Bronchial epithelial cell (primary cell): ENCODE measurements around the gene PANK3. TPM values are rescaled to one million over a fixed set of nuclear protein-coding genes. Genes with fewer than 3 reads are reported as not detected.

ENCODE experiments used
- DNase-seq: peaks from one replicate; pipeline ENCODE4 v3.0.0-alpha.2; 2010; ENCODE audit warnings: low read depth
- FAIRE-seq: peaks from 2 replicates; lab custom pipeline; 2011; peaks lifted over from hg19 to GRCh38; lab: Jason Lieb, UNC
- H3K27me3 ChIP-seq: 2 replicates; pipeline ENCODE4 v1.5.1; 2011; ENCODE audit warnings: low read length; ENCODE audit not compliant: control insufficient read depth, insufficient read depth
- H3K36me3 ChIP-seq: 2 replicates; pipeline ENCODE4 v1.5.1; 2011; ENCODE audit warnings: low read length; ENCODE audit not compliant: control insufficient read depth, insufficient read depth
- H3K4me3 ChIP-seq: 2 replicates; pipeline ENCODE4 v1.5.1; 2011; ENCODE audit warnings: mild to moderate bottlenecking, low read depth, low read length, control low read depth
- CTCF ChIP-seq: IDR thresholded peaks from 2 replicates; pipeline ENCODE4 v1.5.1; 2011; ENCODE audit warnings: mild to moderate bottlenecking, moderate library complexity, low read length, control low read depth, inconsistent platforms; ENCODE audit not compliant: insufficient read depth, severe bottlenecking
- total RNA-seq: library from RNA; depleted of rRNA; stranded (reverse); fragments of >200 nt; gene quantifications from 2 replicates; pipeline ENCODE4 v1.2.1, GENCODE V29; 2014

Gene PANK3
- total RNA-seq, 1 donor from 2014 or later, result 55.8 TPM

DNA sequence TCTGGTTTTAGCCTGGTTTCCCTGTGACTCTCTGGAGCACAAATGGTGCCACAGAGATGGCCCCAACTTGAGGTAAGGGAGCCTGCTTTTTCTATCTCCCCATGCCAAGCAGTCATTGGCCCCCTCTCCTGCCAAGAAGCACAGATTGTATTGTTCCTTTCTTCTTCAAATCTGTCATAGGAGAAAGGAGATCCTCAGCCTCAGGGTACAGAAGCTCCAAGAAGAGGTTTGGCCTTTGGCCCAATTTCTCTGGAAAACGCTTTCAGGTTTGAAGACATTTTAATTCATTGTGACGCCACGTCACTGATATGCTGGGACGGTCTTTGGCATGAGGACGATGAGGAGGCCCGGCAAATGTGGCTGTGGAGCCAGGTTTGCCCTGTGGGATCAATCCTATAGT is 29.2 kb upstream of the PANK3 start:
- DNase-seq (no peak), FAIRE-seq (no peak)
- no peaks in the 10 kb centered on the region for H3K36me3 ChIP-seq
- no peak for TF ChIP-seq CTCF
- no peaks in the 10 kb centered on the region for H3K27me3 ChIP-seq
- H3K4me3 ChIP-seq, result no peak overlapping the region

GRCh38 chr5:168607946-168608345 is 28.8 kb upstream of the PANK3 start:
- no peak for FAIRE-seq
- no peak for TF ChIP-seq CTCF
- H3K36me3 ChIP-seq, result no peaks in the 10 kb centered on the region
- DNase-seq, result no peak
- H3K4me3 ChIP-seq, result no peak overlapping the region
- no peaks in the 10 kb centered on the region for H3K27me3 ChIP-seq

DNA sequence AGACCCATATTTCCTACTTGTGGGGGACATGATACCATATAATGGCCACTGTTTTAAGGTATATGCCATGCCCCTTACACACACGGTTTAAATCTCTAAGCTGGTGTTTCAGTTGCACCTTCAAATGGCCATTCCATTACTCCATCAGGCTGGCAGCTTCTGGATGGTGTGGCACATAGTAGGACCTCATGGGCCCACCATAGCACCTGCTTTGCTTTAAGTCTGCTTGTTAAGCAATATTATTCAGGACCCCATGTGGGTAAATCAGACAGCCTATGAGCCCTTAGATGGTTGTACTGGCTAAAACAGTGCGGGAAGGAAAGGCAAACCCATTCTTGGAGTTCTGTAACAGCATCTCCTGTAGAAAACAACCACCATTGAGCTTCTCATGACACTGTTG is 27.4 kb upstream of the PANK3 start:
- H3K36me3 ChIP-seq, result no peaks in the 10 kb centered on the region
- DNase-seq, result no peak
- FAIRE-seq, result peak; percentile 70
- H3K4me3 ChIP-seq, result no peak overlapping the region
- H3K27me3 ChIP-seq, result no peaks in the 10 kb centered on the region
- no peak for TF ChIP-seq CTCF

DNA sequence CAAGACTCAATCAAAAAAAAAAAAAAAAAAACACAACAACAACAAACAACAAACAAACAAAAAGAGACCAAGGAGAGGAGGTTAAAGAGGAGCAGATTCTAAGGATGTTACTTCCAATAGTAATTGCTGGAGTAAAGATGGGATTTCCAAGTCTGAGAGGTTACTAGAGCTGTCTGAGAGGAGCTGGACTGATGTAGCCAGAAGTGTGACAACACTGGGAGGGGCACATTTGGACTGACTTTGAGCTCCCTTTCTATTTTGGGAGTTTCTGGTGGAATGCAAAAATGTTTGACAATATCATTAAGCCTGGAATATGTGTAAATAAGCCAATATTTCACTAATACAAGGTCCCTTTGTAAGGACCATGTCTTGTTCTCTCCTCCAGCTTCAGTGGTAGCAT is 25.3 kb upstream of the PANK3 start:
- no peak overlapping the region for H3K4me3 ChIP-seq
- H3K36me3 ChIP-seq, result no peaks in the 10 kb centered on the region
- FAIRE-seq (no peak), DNase-seq (no peak)
- no peak for TF ChIP-seq CTCF
- no peaks in the 10 kb centered on the region for H3K27me3 ChIP-seq

DNA sequence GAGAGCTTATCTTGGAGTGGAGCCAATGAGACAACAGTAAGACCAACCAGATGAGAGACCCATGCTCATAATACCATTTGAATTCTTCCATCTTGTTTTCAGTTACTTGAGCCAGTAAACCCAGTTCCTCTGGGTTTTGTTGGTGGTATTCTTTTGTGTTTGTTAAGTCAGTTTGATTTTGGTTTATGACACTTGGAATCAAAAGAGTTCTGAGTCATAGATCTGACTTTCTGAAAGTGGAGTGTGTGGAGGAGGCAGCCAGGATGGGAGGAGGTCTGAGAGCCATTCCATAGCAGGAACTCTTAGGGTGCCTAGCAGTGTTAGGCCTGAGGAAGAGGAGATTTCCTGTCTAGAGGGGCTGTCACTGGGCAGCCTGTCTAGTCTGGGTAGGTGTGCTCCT is 24.6 kb upstream of the PANK3 start:
- no peak for TF ChIP-seq CTCF
- FAIRE-seq (no peak), DNase-seq (peak; percentile 23)
- H3K27me3 ChIP-seq, result no peaks in the 10 kb centered on the region
- no peaks in the 10 kb centered on the region for H3K36me3 ChIP-seq
- no peak overlapping the region for H3K4me3 ChIP-seq

GRCh38 chr5:168602517-168602916 is 23.3 kb upstream of the PANK3 start:
- no peak overlapping the region for H3K4me3 ChIP-seq
- TF ChIP-seq CTCF, result no peak
- no peak for FAIRE-seq
- DNase-seq, result no peak
- no peaks in the 10 kb centered on the region for H3K27me3 ChIP-seq
- H3K36me3 ChIP-seq, result no peaks in the 10 kb centered on the region
